ENCODE results near the gene DHRS4L2. TPM values are rescaled to one million over a fixed set of nuclear protein-coding genes. Genes with fewer than 3 reads are reported as not detected.
A peak's percentile ranks its signal among the peaks of the same experiment; 100 is the strongest.

Gene DHRS4L2
- polyA plus RNA-seq, 3 donors = 22.1 to 46.6 (median 42.6) TPM

- DNase-seq = peak in 2 of 3 donors; percentile 36 to 50
- H3K27ac ChIP-seq (ENCODE audit: low read depth in 1 of 2, low read length in 2 of 2) = peak overlapping the region in 1 of 2 donors; percentile 48
- no peaks in the 10 kb centered on the region for H3K79me2 ChIP-seq (ENCODE audit: insufficient read depth, low read length)
- WGBS (ENCODE audit: insufficient coverage) = 0% methylated on average over 4 of the region's 20 CpGs
- H3K4me3 Mint-ChIP-seq = peak overlapping the region; percentile 85 to 90
- peak overlapping the region; percentile 39 to 86 (median 59) for H3K4me3 ChIP-seq (replicated peaks in 1 of 3; ENCODE audit: low read depth in 2 of 3, low read length in 3 of 3)
- H3K36me3 Mint-ChIP-seq = peaks cover 0 to 2% of the 10 kb centered on the region in 2 donors
- TF ChIP-seq CTCF (IDR thresholded peaks at IDR 0.05) = no peak
- no peaks in the 10 kb centered on the region for H3K9me3 ChIP-seq (replicated peaks in 1 of 2; ENCODE audit: control insufficient read depth in 1 of 2, insufficient read depth in 1 of 2, low read length in 2 of 2)
- H4K20me1 ChIP-seq (ENCODE audit: insufficient read depth, low read length) = no peaks in the 10 kb centered on the region
- H3K27me3 Mint-ChIP-seq (ENCODE audit: low read depth in 3 of 3) = peaks cover 13 to 36% (median 22%) of the 10 kb centered on the region in 3 donors
- peak overlapping the region; percentile 100 for H3K4me2 ChIP-seq (replicated peaks; ENCODE audit: extremely low read depth, low read length, poor library complexity, severe bottlenecking)
- peak overlapping the region; percentile 59 for H3K9ac ChIP-seq (ENCODE audit: insufficient read depth, low read length, poor library complexity, severe bottlenecking)
- peak overlapping the region in 2 of 7 donors; percentile 23 to 40 for H3K27ac Mint-ChIP-seq
- intact Hi-C loops (cut with micrococcal nuclease) = no loop called here
- peaks cover 0 to 3% (median 0%) of the 10 kb centered on the region in 7 donors for H3K9me3 Mint-ChIP-seq
- peaks cover 0 to 19% of the 10 kb centered on the region in 2 donors for H3K27me3 ChIP-seq (ENCODE audit: control insufficient read depth in 2 of 2, insufficient read depth in 2 of 2, low read length in 2 of 2)
- peak overlapping the region; percentile 95 for H2AFZ ChIP-seq (ENCODE audit: insufficient read depth, low read depth, low read length, poor library complexity, severe bottlenecking)
- H3K4me1 ChIP-seq (ENCODE audit: control insufficient read depth in 1 of 2, insufficient read depth in 2 of 2, low read length in 2 of 2) = peaks cover 39 to 47% of the 10 kb centered on the region in 2 donors
- no peaks in the 10 kb centered on the region for H3K36me3 ChIP-seq (replicated peaks in 1 of 2; ENCODE audit: control insufficient read depth in 1 of 2, insufficient read depth in 2 of 2, low read length in 2 of 2)
- peaks cover 46% of the 10 kb centered on the region for H3K4me1 Mint-ChIP-seq
These were observed 62.6 kb downstream of the DHRS4L2 start for GRCh38 chr14:24051176-24051788.

- TF ChIP-seq CTCF (IDR thresholded peaks at IDR 0.05) = no peak
- peak within 1 kb of the TSS; percentile 59 to 86 (median 60) for H3K4me3 ChIP-seq (replicated peaks in 1 of 3; ENCODE audit: low read depth in 2 of 3, low read length in 3 of 3)
- Mint-ChIP-seq H3K4me1 (peaks cover 46% of the 10 kb centered on the region), H3K36me3 (peaks cover 0 to 2% of the 10 kb centered on the region in 2 donors), H3K4me3 (peak within 1 kb of the TSS; percentile 85 to 90), H3K27me3 (ENCODE audit: low read depth in 3 of 3) (peaks cover 13 to 38% (median 22%) of the 10 kb centered on the region in 3 donors), H3K27ac (peak within 1 kb of the TSS in 4 of 7 donors; percentile 23 to 49 (median 40)), H3K9me3 (peaks cover 0 to 3% (median 0%) of the 10 kb centered on the region in 7 donors)
- under 1% methylated on average over 88 of the region's 92 CpGs for WGBS (ENCODE audit: insufficient coverage)
- H3K27ac ChIP-seq (ENCODE audit: low read depth in 1 of 2, low read length in 2 of 2) = peak within 1 kb of the TSS in 1 of 2 donors; percentile 48
- H3K9ac ChIP-seq (ENCODE audit: insufficient read depth, low read length, poor library complexity, severe bottlenecking) = peak within 1 kb of the TSS; percentile 59
- H3K79me2 ChIP-seq (ENCODE audit: insufficient read depth, low read length) = no peaks in the 10 kb centered on the region
- H3K36me3 ChIP-seq (replicated peaks in 1 of 2; ENCODE audit: control insufficient read depth in 1 of 2, insufficient read depth in 2 of 2, low read length in 2 of 2) = no peaks in the 10 kb centered on the region
- intact Hi-C loops (cut with micrococcal nuclease) = no loop called here
- DNase-seq = peak; percentile 23 to 51 (median 40)
- peaks cover 39 to 47% of the 10 kb centered on the region in 2 donors for H3K4me1 ChIP-seq (ENCODE audit: control insufficient read depth in 1 of 2, insufficient read depth in 2 of 2, low read length in 2 of 2)
- H2AFZ ChIP-seq (ENCODE audit: insufficient read depth, low read depth, low read length, poor library complexity, severe bottlenecking) = peak within 1 kb of the TSS; percentile 95
- peaks cover 0 to 19% of the 10 kb centered on the region in 2 donors for H3K27me3 ChIP-seq (ENCODE audit: control insufficient read depth in 2 of 2, insufficient read depth in 2 of 2, low read length in 2 of 2)
- peak within 1 kb of the TSS; percentile 100 for H3K4me2 ChIP-seq (replicated peaks; ENCODE audit: extremely low read depth, low read length, poor library complexity, severe bottlenecking)
- no peaks in the 10 kb centered on the region for H3K9me3 ChIP-seq (replicated peaks in 1 of 2; ENCODE audit: control insufficient read depth in 1 of 2, insufficient read depth in 1 of 2, low read length in 2 of 2)
- no peaks in the 10 kb centered on the region for H4K20me1 ChIP-seq (ENCODE audit: insufficient read depth, low read length)
These were observed 63.3 kb downstream of the DHRS4L2 start, which contains the start of gene CARMIL3 for GRCh38 chr14:24051789-24052655. TSS of gene CARMIL3 (plus strand) at chr14:24052009. CDS start at chr14:24052154, 145 bp downstream.
